Activated T-cell treated with anti-CD3 and anti-CD28 coated beads for 4 hours (primary cell): ENCODE measurements around the gene SLC38A3.

Experiments used
- DNase-seq: peaks from one replicate; pipeline ENCODE4 v3.0.0-alpha.2; 2020

Gene SLC38A3

GRCh38 chr3:50204804-50205412, at the start of gene SLC38A3:
TSS of gene SLC38A3 (plus strand) at chr3:50205271. CDS start at chr3:50214200, 8,929 bp downstream.
- no peak for DNase-seq

GRCh38 chr3:50155491-50155878, 49.6 kb upstream of the SLC38A3 start:
- no peak for DNase-seq

GRCh38 chr3:50155891-50156290, 49.2 kb upstream of the SLC38A3 start:
- no peak for DNase-seq

- DNase-seq = no peak
These were observed 48.2 kb upstream of the SLC38A3 start for GRCh38 chr3:50156549-50157493.

GRCh38 chr3:50157827-50158529, 47.1 kb upstream of the SLC38A3 start:
- DNase-seq = no peak

- DNase-seq = no peak
These were observed 46.4 kb upstream of the SLC38A3 start for GRCh38 chr3:50158530-50159146.

GRCh38 chr3:50160561-50160983, 44.5 kb upstream of the SLC38A3 start:
- no peak for DNase-seq

GRCh38 chr3:50161320-50161719, 43.8 kb upstream of the SLC38A3 start:
- no peak for DNase-seq

- no peak for DNase-seq
These were observed 42.8 kb upstream of the SLC38A3 start for GRCh38 chr3:50162034-50162883.

- no peak for DNase-seq
These were observed 41.3 kb upstream of the SLC38A3 start for GRCh38 chr3:50163572-50164455.

- DNase-seq = no peak
These were observed 40.6 kb upstream of the SLC38A3 start for GRCh38 chr3:50164481-50164880.

GRCh38 chr3:50164984-50165909, 39.8 kb upstream of the SLC38A3 start:
- DNase-seq = no peak

- DNase-seq = no peak
These were observed 39.0 kb upstream of the SLC38A3 start for GRCh38 chr3:50165910-50166538.

- no peak for DNase-seq
These were observed 38.5 kb upstream of the SLC38A3 start for GRCh38 chr3:50166620-50167019.

- DNase-seq = no peak
These were observed 37.8 kb upstream of the SLC38A3 start for GRCh38 chr3:50167069-50167840.

- no peak for DNase-seq
These were observed 37.2 kb upstream of the SLC38A3 start for GRCh38 chr3:50167841-50168209.

- no peak for DNase-seq
These were observed 36.7 kb upstream of the SLC38A3 start for GRCh38 chr3:50168388-50168787.

GRCh38 chr3:50168791-50169190, 36.3 kb upstream of the SLC38A3 start:
- DNase-seq = no peak
